OCI-LY3 (cell line): ENCODE measurements around the gene SLC39A3.

ENCODE experiments used
- H2AFZ ChIP-seq: fragments of 200-600, 300-600 bp; shearing (Covaris generic); 2 replicates; pipeline ENCODE4 v1.6.0; 2014; ENCODE audit warnings: antibody characterized with exemption, low read depth, low read length
- H3K27ac ChIP-seq: fragments of 200-600, 300-600 bp; sonication (generic); 2 replicates; pipeline ENCODE4 v1.5.1; 2014; ENCODE audit warnings: mild to moderate bottlenecking, low read length, moderate library complexity, mixed read lengths
- H3K27me3 ChIP-seq: fragments of 200-600, 300-600 bp; sonication (generic); 2 replicates; pipeline ENCODE4 v1.6.1; 2014; ENCODE audit warnings: low read depth, low read length, mixed read lengths
- H3K36me3 ChIP-seq: fragments of 200-600, 300-600 bp; sonication (generic); replicated peaks from 2 replicates; pipeline ENCODE3; 2014; ENCODE audit warnings: low read depth, low read length, mixed read lengths
- H3K4me1 ChIP-seq: fragments of 300-600, 200-600 bp; sonication (generic); 2 replicates; pipeline ENCODE4 v1.6.1; 2014; ENCODE audit warnings: low read length, mixed read lengths
- H3K4me2 ChIP-seq: fragments of 200-600, 300-600 bp; sonication (generic); 2 replicates; pipeline ENCODE4 v1.6.1; 2014; ENCODE audit warnings: low read length, mixed read lengths
- H3K4me3 ChIP-seq: fragments of 300-600, 200-600 bp; sonication (generic); 2 replicates; pipeline ENCODE4 v1.5.1; 2014; ENCODE audit warnings: antibody characterized with exemption, mild to moderate bottlenecking, low read length, moderate library complexity
- H3K79me2 ChIP-seq: fragments of 300-600, 200-600 bp; shearing (Covaris generic); 2 replicates; pipeline ENCODE4 v1.6.1; 2014; ENCODE audit warnings: mild to moderate bottlenecking, low read length, mixed read lengths
- H3K9ac ChIP-seq: fragments of 300-600, 200-600 bp; shearing (Covaris generic); 2 replicates; pipeline ENCODE4 v1.6.0; 2014; ENCODE audit warnings: mild to moderate bottlenecking, low read length, moderate library complexity
- H3K9me3 ChIP-seq: fragments of 200-600, 300-600 bp; shearing (Covaris generic); 2 replicates; pipeline ENCODE4 v1.6.1; 2014; ENCODE audit warnings: low read length, mixed read lengths; ENCODE audit not compliant: insufficient read depth
- H4K20me1 ChIP-seq: fragments of 200-600, 300-600 bp; sonication (generic); 2 replicates; pipeline ENCODE4 v1.6.1; 2016; ENCODE audit warnings: low read length, mixed read lengths; ENCODE audit not compliant: insufficient read depth
- EZH2phosphoT487 ChIP-seq: fragments of 200-600 bp; shearing (Covaris generic); IDR thresholded peaks from 2 replicates; pipeline ENCODE4 v1.6.1; 2018; ENCODE audit warnings: antibody characterized with exemption, mixed run types, low read depth
- TF ChIP-seq, protein P1 (sequence below): fragments of 200-600, 300-600 bp; sonication (generic); IDR thresholded peaks from 2 replicates; pipeline ENCODE4 v1.5.1; 2014; ENCODE audit warnings: antibody characterized with exemption, low read length, low read depth

SLC39A3 gene

DNA sequence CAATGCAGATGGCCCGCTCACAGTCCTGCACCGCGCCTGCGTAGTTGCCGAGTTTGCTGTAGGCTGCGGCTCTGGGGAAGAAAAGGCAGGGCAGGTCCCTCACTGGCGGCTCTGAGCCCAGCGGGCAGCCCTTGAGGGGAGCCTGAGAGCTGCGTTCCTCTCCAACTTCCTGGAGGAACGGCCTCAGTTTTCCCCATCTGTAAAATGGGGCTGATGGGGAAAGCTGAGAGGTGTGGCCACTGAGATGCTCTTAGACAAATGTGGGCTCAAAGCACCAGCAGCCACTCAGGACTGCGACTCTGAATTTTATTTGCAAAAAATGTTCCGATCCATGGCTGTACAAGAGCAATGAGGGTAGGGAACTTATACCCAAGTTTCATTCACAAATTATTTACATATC, 23.9 kb upstream of the SLC39A3 start:
- Histone ChIP-seq H3K9ac (no peak overlapping the region), H3K27me3 (no peaks in the 10 kb centered on the region), H2AFZ (no peak overlapping the region), H3K9me3 (no peaks in the 10 kb centered on the region), H3K79me2 (peaks cover 10% of the 10 kb centered on the region), H3K4me3 (no peak overlapping the region), H3K36me3 (peaks cover 57% of the 10 kb centered on the region), H3K27ac (no peak overlapping the region), H3K4me2 (no peak overlapping the region), H3K4me1 (no peaks in the 10 kb centered on the region), H4K20me1 (0 out of 2 replicates have a peak, but pooled peaks cover 5% of the 10 kb centered on the region)
- no peak for TF ChIP-seq EZH2phosphoT487
- TF ChIP-seq, protein P1, sequence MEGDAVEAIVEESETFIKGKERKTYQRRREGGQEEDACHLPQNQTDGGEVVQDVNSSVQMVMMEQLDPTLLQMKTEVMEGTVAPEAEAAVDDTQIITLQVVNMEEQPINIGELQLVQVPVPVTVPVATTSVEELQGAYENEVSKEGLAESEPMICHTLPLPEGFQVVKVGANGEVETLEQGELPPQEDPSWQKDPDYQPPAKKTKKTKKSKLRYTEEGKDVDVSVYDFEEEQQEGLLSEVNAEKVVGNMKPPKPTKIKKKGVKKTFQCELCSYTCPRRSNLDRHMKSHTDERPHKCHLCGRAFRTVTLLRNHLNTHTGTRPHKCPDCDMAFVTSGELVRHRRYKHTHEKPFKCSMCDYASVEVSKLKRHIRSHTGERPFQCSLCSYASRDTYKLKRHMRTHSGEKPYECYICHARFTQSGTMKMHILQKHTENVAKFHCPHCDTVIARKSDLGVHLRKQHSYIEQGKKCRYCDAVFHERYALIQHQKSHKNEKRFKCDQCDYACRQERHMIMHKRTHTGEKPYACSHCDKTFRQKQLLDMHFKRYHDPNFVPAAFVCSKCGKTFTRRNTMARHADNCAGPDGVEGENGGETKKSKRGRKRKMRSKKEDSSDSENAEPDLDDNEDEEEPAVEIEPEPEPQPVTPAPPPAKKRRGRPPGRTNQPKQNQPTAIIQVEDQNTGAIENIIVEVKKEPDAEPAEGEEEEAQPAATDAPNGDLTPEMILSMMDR = no peak

GRCh38 chr19:2762783-2763496, 23.1 kb upstream of the SLC39A3 start:
- Histone ChIP-seq H3K79me2 (peaks cover 3% of the 10 kb centered on the region; the same call in 1 of the 2 replicates), H3K36me3 (peaks cover 56% of the 10 kb centered on the region), H3K9me3 (no peaks in the 10 kb centered on the region), H3K4me3 (no peak overlapping the region), H2AFZ (no peak overlapping the region), H3K4me2 (no peak overlapping the region), H3K27ac (no peak overlapping the region), H3K27me3 (no peaks in the 10 kb centered on the region), H3K4me1 (no peaks in the 10 kb centered on the region), H3K9ac (no peak overlapping the region), H4K20me1 (no peaks in the 10 kb centered on the region)
- TF ChIP-seq EZH2phosphoT487 = no peak
- TF ChIP-seq, protein P1 = no peak

DNA sequence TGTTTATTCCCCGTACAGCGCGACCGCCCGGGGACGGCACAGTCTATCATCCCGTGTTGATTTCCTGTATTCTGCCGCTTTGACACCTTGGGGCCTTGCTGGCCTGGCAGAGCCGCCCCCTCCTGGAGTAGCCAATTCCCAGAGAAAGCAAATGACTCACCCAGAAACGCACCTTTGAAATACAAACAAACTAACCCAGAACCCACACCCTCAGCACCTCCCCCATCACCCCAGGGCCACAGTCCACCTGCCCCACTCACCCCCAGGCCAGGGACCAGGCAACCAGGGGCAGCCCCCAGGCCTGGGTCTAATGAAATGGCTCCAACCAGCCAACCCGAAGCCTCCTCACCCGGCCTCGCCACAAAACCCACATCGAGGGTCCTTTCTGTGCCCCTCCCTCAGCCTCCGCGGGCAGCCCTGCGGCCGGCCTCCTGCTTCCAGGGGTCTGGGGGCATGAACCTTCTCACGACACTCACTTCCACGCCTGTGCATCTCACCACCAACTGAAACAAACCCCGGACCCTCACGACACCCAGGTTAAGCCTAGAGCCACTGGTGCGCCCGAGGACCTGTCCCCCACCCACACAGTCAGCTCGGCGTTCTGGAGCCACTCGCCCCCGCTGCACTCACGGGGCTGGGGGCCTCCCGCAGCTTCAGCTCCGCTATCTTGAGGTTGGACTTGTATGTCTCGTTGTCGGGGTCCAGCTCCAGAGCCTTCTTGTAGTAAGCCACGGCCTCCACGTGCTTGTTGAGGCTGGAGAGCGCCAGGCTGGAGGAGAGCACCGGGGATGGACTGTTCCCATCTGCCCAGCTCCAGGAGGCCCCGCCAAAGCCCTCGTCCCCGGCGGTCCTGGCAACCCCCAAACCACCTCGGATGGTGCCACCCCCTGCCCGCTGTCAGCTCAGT, 22.3 kb upstream of the SLC39A3 start:
- no peak overlapping the region for H3K4me3 ChIP-seq

More for the DNA sequence above, 22.3 kb upstream of the SLC39A3 start:
- Histone ChIP-seq H3K4me2 (no peak overlapping the region), H3K79me2 (no peaks in the 10 kb centered on the region), H3K36me3 (peaks cover 53% of the 10 kb centered on the region), H3K9me3 (no peaks in the 10 kb centered on the region), H3K27ac (no peak overlapping the region), H4K20me1 (no peaks in the 10 kb centered on the region), H3K9ac (no peak overlapping the region), H2AFZ (no peak overlapping the region), H3K27me3 (no peaks in the 10 kb centered on the region), H3K4me1 (no peaks in the 10 kb centered on the region)
- TF ChIP-seq, protein P1 = no peak
- TF ChIP-seq EZH2phosphoT487 = no peak
